GM12874 (cell line): ENCODE results near the gene BMS1.

Source experiments
- CTCF ChIP-seq: IDR thresholded peaks from 2 replicates; pipeline ENCODE4 v1.5.1; 2011; ENCODE audit warnings: low read depth, mild to moderate bottlenecking, control low read depth, low read length, moderate library complexity; ENCODE audit not compliant: insufficient read depth

The BMS1 gene

GRCh38 chr10:42782446-42783180, at the start of gene BMS1:
BMS1 (plus strand) TSS chr10:42782795; CDS start chr10:42784395, 1,600 bp downstream.
- TF ChIP-seq CTCF = no peak

- TF ChIP-seq CTCF = no peak
Measured at GRCh38 chr10:42734536-42734935, 48.1 kb upstream of the BMS1 start.

GRCh38 chr10:42738679-42739078, 43.9 kb upstream of the BMS1 start:
- no peak for TF ChIP-seq CTCF

GRCh38 chr10:42743697-42744096, 38.9 kb upstream of the BMS1 start:
- no peak for TF ChIP-seq CTCF

- TF ChIP-seq CTCF = no peak
Measured at GRCh38 chr10:42744134-42744701, 38.4 kb upstream of the BMS1 start.

GRCh38 chr10:42753126-42753506, 29.5 kb upstream of the BMS1 start:
- TF ChIP-seq CTCF = peak; percentile 41

- TF ChIP-seq CTCF = no peak
Measured at GRCh38 chr10:42753507-42754154, 29.0 kb upstream of the BMS1 start.
